ENCODE results near the gene SPTBN1.

The SPTBN1 gene

GRCh38 chr2:54455563-54456361 is at the start of gene SPTBN1:
Gene SPTBN1 (plus strand): TSS chr2:54456327. CDS start chr2:54526419, 70,092 bp downstream.
- peak within 1 kb of the TSS; percentile 82 for H3K4me3 ChIP-seq (ENCODE audit: control insufficient read depth, low read depth, low read length)
- DNase-seq (ENCODE audit: low read depth) = peak; percentile 82
- no peak for TF ChIP-seq CTCF (conservative IDR thresholded peaks at IDR 0.05; ENCODE audit: control insufficient read depth, insufficient read depth, low read depth, low read length)

GRCh38 chr2:54407693-54408092 is 48.4 kb upstream of the SPTBN1 start:
- no peak for DNase-seq (ENCODE audit: low read depth)
- TF ChIP-seq CTCF (conservative IDR thresholded peaks at IDR 0.05; ENCODE audit: control insufficient read depth, insufficient read depth, low read depth, low read length) = no peak
- H3K4me3 ChIP-seq (ENCODE audit: control insufficient read depth, low read depth, low read length) = no peak overlapping the region

GRCh38 chr2:54408288-54408687 is 47.8 kb upstream of the SPTBN1 start:
- TF ChIP-seq CTCF (conservative IDR thresholded peaks at IDR 0.05; ENCODE audit: control insufficient read depth, insufficient read depth, low read depth, low read length) = no peak
- H3K4me3 ChIP-seq (ENCODE audit: control insufficient read depth, low read depth, low read length) = no peak overlapping the region
- no peak for DNase-seq (ENCODE audit: low read depth)

GRCh38 chr2:54409752-54410151 is 46.4 kb upstream of the SPTBN1 start:
- H3K4me3 ChIP-seq (ENCODE audit: control insufficient read depth, low read depth, low read length) = no peak overlapping the region
- DNase-seq (ENCODE audit: low read depth) = no peak
- no peak for TF ChIP-seq CTCF (conservative IDR thresholded peaks at IDR 0.05; ENCODE audit: control insufficient read depth, insufficient read depth, low read depth, low read length)

GRCh38 chr2:54411801-54412354 is 44.2 kb upstream of the SPTBN1 start:
- TF ChIP-seq CTCF (conservative IDR thresholded peaks at IDR 0.05; ENCODE audit: control insufficient read depth, insufficient read depth, low read depth, low read length) = no peak
- no peak for DNase-seq (ENCODE audit: low read depth)
- H3K4me3 ChIP-seq (ENCODE audit: control insufficient read depth, low read depth, low read length) = no peak overlapping the region

- no peak for TF ChIP-seq CTCF (conservative IDR thresholded peaks at IDR 0.05; ENCODE audit: control insufficient read depth, insufficient read depth, low read depth, low read length)
- no peak overlapping the region for H3K4me3 ChIP-seq (ENCODE audit: control insufficient read depth, low read depth, low read length)
- peak; percentile 19 for DNase-seq (ENCODE audit: low read depth)
Measured at GRCh38 chr2:54416166-54416813, 39.8 kb upstream of the SPTBN1 start.
